ENCODE measurements around the gene CCDC85A. TPM values are rescaled to one million over a fixed set of nuclear protein-coding genes. Genes with fewer than 3 reads are reported as not detected.

The CCDC85A gene
- total and polyA plus RNA-seq, 2 of the 8 experiments (the other 6 are each of a cell fraction or from before 2014, with no cell fraction given): 0.20 TPM; not detected in 1

- Histone ChIP-seq H3K79me2 (ENCODE audit: control insufficient read depth in 1 of 2, insufficient read depth in 2 of 2, low read length in 2 of 2) (no peaks in the 10 kb centered on the region), H3K56ac (replicated peaks; ENCODE audit: insufficient read length, low read depth, low read length) (no peak overlapping the region), H2BK5ac (ENCODE audit: low read depth, low read length) (no peak overlapping the region), H4K8ac (ENCODE audit: extremely low read depth, insufficient read depth, low read length) (no peak overlapping the region; the same call in 1 of the 2 replicates), H3K14ac (ENCODE audit: insufficient read length) (no peak overlapping the region), H3K4me2 (ENCODE audit: insufficient read depth in 1 of 2, low read depth in 2 of 2, low read length in 2 of 2) (no peak overlapping the region), H3K18ac (ENCODE audit: extremely low read depth, low read length) (no peak overlapping the region), H3K4me3 (ENCODE audit: extremely low read depth in 1 of 4, insufficient read depth in 2 of 4, low read depth in 3 of 4, low read length in 4 of 4) (no peak overlapping the region), H2BK120ac (replicated peaks; ENCODE audit: low read depth, low read length) (no peak overlapping the region), H3K4ac (replicated peaks; ENCODE audit: insufficient read length, low read depth, low read length) (no peak overlapping the region), H3K36me3 (ENCODE audit: control insufficient read depth in 2 of 4, insufficient read depth in 4 of 4, low read length in 3 of 4) (peaks cover 0 to 6% (median 0%) of the 10 kb centered on the region in 4 experiments; a peak in 1 of 8 replicates), H2BK12ac (ENCODE audit: low read depth, low read length) (no peak overlapping the region), H2BK15ac (ENCODE audit: low read length) (no peak overlapping the region), H4K91ac (replicated peaks; ENCODE audit: insufficient read length, low read length) (no peak overlapping the region), H3K23me2 (ENCODE audit: low read depth, low read length) (no peaks in the 10 kb centered on the region), H2AK5ac (ENCODE audit: low read depth, low read length) (no peak overlapping the region), H3K27me3 (replicated peaks in 1 of 4; ENCODE audit: control insufficient read depth in 3 of 4, extremely low read depth in 1 of 4, insufficient read depth in 3 of 4, low read length in 3 of 4) (peaks cover 26 to 43% (median 39%) of the 10 kb centered on the region in 4 experiments), H3K9ac (replicated peaks in 1 of 4; ENCODE audit: extremely low read depth in 1 of 4, low read depth in 3 of 4, low read length in 3 of 4) (no peak overlapping the region; a peak in 1 of 7 replicates), H4K20me1 (replicated peaks in 1 of 2; ENCODE audit: control insufficient read depth in 1 of 2, insufficient read depth in 2 of 2, low read length in 2 of 2) (peaks cover 13 to 15% of the 10 kb centered on the region in 2 experiments), H2AFZ (ENCODE audit: low read length) (no peak overlapping the region), H3K79me1 (ENCODE audit: low read depth, low read length) (no peaks in the 10 kb centered on the region), H3K27ac (ENCODE audit: low read depth, low read length) (no peak overlapping the region), H4K5ac (ENCODE audit: insufficient read length, low read depth, low read length) (no peak overlapping the region), H3K23ac (ENCODE audit: insufficient read length) (no peak overlapping the region), H2BK20ac (ENCODE audit: low read length) (no peak overlapping the region), H3K9me3 (ENCODE audit: insufficient read depth in 2 of 2, low read depth in 1 of 2, low read length in 1 of 2) (0 out of 4 replicates have a peak, but pooled peaks cover 0 to 3% of the 10 kb centered on the region in 2 experiments), H3K4me1 (replicated peaks in 1 of 4; ENCODE audit: control insufficient read depth in 3 of 4, insufficient read depth in 4 of 4, low read length in 3 of 4) (no peaks in the 10 kb centered on the region)
- ChIA-PET CTCF (ENCODE audit: partially characterized antibody) (interaction anchor here (1.5 kb wide), 1 partner anchor 9 kb away, joined by 5 read pairs; no protein-coding TSS in a partner anchor), POLR2A (ENCODE audit: partially characterized antibody) (no interaction called here)
- TF ChIP-seq POU5F1 (IDR thresholded peaks at IDR 0.05; ENCODE audit: low read depth, low read length) (no peak), BRCA1 (IDR thresholded peaks at IDR 0.05; ENCODE audit: low read depth, low read length) (no peak), MAFK (IDR thresholded peaks at IDR 0.05; ENCODE audit: low read depth, low read length) (no peak), RFX5 (IDR thresholded peaks at IDR 0.05; ENCODE audit: borderline replicate concordance, low read depth, low read length) (no peak), KDM5A (IDR thresholded peaks at IDR 0.05; ENCODE audit: low read length) (no peak), CEBPB (IDR thresholded peaks at IDR 0.05; ENCODE audit: low read depth, low read length) (no peak), FOSL1 (IDR thresholded peaks at IDR 0.05; ENCODE audit: insufficient read depth, low read depth, low read length) (no peak), RNF2 (IDR thresholded peaks at IDR 0.05; ENCODE audit: borderline replicate concordance, low read depth, low read length, missing control alignments, poor library complexity, severe bottlenecking) (no peak), HDAC2 (IDR thresholded peaks at IDR 0.05; ENCODE audit: borderline replicate concordance in 1 of 2, low read depth in 2 of 2, low read length in 2 of 2) (no peak), SP1 (IDR thresholded peaks at IDR 0.05; ENCODE audit: low read depth, low read length) (no peak), SAP30 (IDR thresholded peaks at IDR 0.05; ENCODE audit: insufficient read depth, insufficient replicate concordance, low read length) (no peak)
- WGBS, 2 experiments (ENCODE audit: extremely low coverage in 1 of 2, insufficient coverage in 1 of 2, insufficient read length in 1 of 2, insufficient replicate concordance in 2 of 2, low coverage in 1 of 2, low lambda C conversion rate in 2 of 2, missing lambda C conversion rate in 1 of 2): 80% methylated on average over 2 of the region's 2 CpGs; no CpG with 5 or more reads in 1 of the 2 experiments
- DNase-seq (ENCODE audit: low read depth in 1 of 2, low spot score in 2 of 2) (no peak), FAIRE-seq (no peak)
Measured at GRCh38 chr2:56175779-56176178, 8.0 kb upstream of the CCDC85A start.

Measured in H1 (cell line).